ENCODE results near the gene NUCKS1. TPM values are rescaled to one million over a fixed set of nuclear protein-coding genes. Genes with fewer than 3 reads are reported as not detected.

NUCKS1 gene
- total and polyA plus RNA-seq, 9 donors, result 79.4 to 335 (median 223) TPM

- 59 to 73% (median 61%) methylated on average over 10 of the region's 10 CpGs for WGBS, 3 donors
Measured at GRCh38 chr1:205787287-205787916, 37.4 kb upstream of the NUCKS1 start.

GRCh38 chr1:205786601-205787000, 36.6 kb upstream of the NUCKS1 start:
- H3K27me3 ChIP-seq, result no peaks in the 10 kb centered on the region
- no peak overlapping the region for H3K4me3 ChIP-seq
- intact Hi-C loops (cut with DNase I), result no loop called here
- no peaks in the 10 kb centered on the region for H3K9me3 ChIP-seq
- WGBS, 3 donors, result 50 to 63% (median 53%) methylated on average over 4 of the region's 4 CpGs
- no peak for DNase-seq
- H3K27ac ChIP-seq, result no peak overlapping the region
- no peaks in the 10 kb centered on the region for H3K4me1 ChIP-seq (ENCODE audit: insufficient read depth)
- no peaks in the 10 kb centered on the region for H3K36me3 ChIP-seq
- TF ChIP-seq CTCF (IDR thresholded peaks at IDR 0.05) (no peak), POLR2A (IDR thresholded peaks at IDR 0.05) (no peak), EP300 (IDR thresholded peaks at IDR 0.05) (no peak)

More at GRCh38 chr1:205787287-205787916, 37.4 kb upstream of the NUCKS1 start:
- Histone ChIP-seq H3K9me3 (no peaks in the 10 kb centered on the region), H3K4me3 (no peak overlapping the region), H3K36me3 (no peaks in the 10 kb centered on the region), H3K4me1 (ENCODE audit: insufficient read depth) (no peaks in the 10 kb centered on the region), H3K27me3 (no peaks in the 10 kb centered on the region), H3K27ac (no peak overlapping the region)
- TF ChIP-seq EP300 (IDR thresholded peaks at IDR 0.05) (no peak), CTCF (IDR thresholded peaks at IDR 0.05) (no peak), POLR2A (IDR thresholded peaks at IDR 0.05) (no peak)
- DNase-seq, result no peak
- intact Hi-C loops (cut with DNase I), result no loop called here

- Histone ChIP-seq H3K4me1 (ENCODE audit: insufficient read depth) (no peaks in the 10 kb centered on the region), H3K4me3 (no peak overlapping the region), H3K27me3 (no peaks in the 10 kb centered on the region), H3K36me3 (no peaks in the 10 kb centered on the region), H3K27ac (no peak overlapping the region), H3K9me3 (no peaks in the 10 kb centered on the region)
- WGBS, 3 donors, result 93 to 96% (median 95%) methylated on average over 9 of the region's 9 CpGs
- intact Hi-C loops (cut with DNase I), result no loop called here
- no peak for DNase-seq
- TF ChIP-seq CTCF (IDR thresholded peaks at IDR 0.05), result no peak
- TF ChIP-seq EP300 (IDR thresholded peaks at IDR 0.05), result no peak
- no peak for TF ChIP-seq POLR2A (IDR thresholded peaks at IDR 0.05)
Measured at GRCh38 chr1:205785446-205785845, 35.5 kb upstream of the NUCKS1 start.

GRCh38 chr1:205783904-205784303, 33.9 kb upstream of the NUCKS1 start:
- no peaks in the 10 kb centered on the region for H3K36me3 ChIP-seq
- TF ChIP-seq EP300 (IDR thresholded peaks at IDR 0.05) (no peak), CTCF (IDR thresholded peaks at IDR 0.05) (no peak), POLR2A (IDR thresholded peaks at IDR 0.05) (no peak)
- WGBS, 3 donors, result 54 to 68% (median 66%) methylated on average over 4 of the region's 4 CpGs
- no peaks in the 10 kb centered on the region for H3K9me3 ChIP-seq
- intact Hi-C loops (cut with DNase I), result no loop called here
- no peaks in the 10 kb centered on the region for H3K27me3 ChIP-seq
- H3K27ac ChIP-seq, result no peak overlapping the region
- H3K4me3 ChIP-seq, result no peak overlapping the region
- DNase-seq, result no peak
- H3K4me1 ChIP-seq (ENCODE audit: insufficient read depth), result no peaks in the 10 kb centered on the region

Data from ovary (tissue), 9 donors.